H7 (cell line): Measurements from ENCODE around the gene SUCNR1. TPM values are rescaled to one million over a fixed set of nuclear protein-coding genes. Genes with fewer than 3 reads are reported as not detected.
"Not testable (repeated sequence)": the region's sequence is repeated elsewhere in the genome, so short reads cannot be mapped to it uniquely, and the experiment has no call there.

Experiments
- DNase-seq: peaks from one replicate; pipeline ENCODE4 v3.0.0; 2012
- H3K27me3 ChIP-seq: 2 replicates; pipeline ENCODE4 v1.6.0; 2011; ENCODE audit warnings: mild to moderate bottlenecking, low read length; ENCODE audit not compliant: control insufficient read depth, insufficient read depth
- H3K36me3 ChIP-seq: replicated peaks from 2 replicates; pipeline ENCODE4 v1.5.1; 2011; ENCODE audit warnings: low read length; ENCODE audit not compliant: control insufficient read depth, insufficient read depth
- H3K4me3 ChIP-seq: 2 replicates; pipeline ENCODE4 v1.5.1; 2011; ENCODE audit warnings: low read depth, mild to moderate bottlenecking, control low read depth, low read length, moderate library complexity; ENCODE audit not compliant: insufficient read depth
- total RNA-seq: library from RNA; depleted of rRNA; stranded (reverse); fragments of >200 nt; shearing (Covaris generic); gene quantifications from 2 replicates; pipeline ENCODE4 v1.2.3, GENCODE V29; 2014

SUCNR1 gene
- total RNA-seq, 1 experiment from 2014 or later = not detected

DNA sequence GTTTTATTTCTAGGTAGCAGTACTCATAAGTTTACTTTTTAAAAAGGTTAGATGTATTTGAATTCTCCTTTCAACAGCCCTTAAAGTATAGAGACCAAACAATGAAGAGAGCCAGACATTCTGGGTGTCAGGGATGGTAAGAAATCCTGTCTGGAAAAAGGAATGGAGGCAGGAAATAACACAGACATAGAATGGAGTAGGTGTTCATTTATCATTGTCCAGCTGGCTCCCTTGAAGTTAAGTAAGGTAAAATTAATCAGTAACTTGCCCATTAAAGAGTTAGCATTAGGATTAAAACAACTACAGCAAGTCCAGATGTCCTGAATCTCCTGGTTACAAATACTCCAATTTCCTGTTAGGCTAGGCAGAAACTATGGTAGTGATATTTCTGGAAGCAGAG lies 13.5 kb upstream of the SUCNR1 start:
- H3K36me3 ChIP-seq = no peaks in the 10 kb centered on the region
- H3K27me3 ChIP-seq = no peaks in the 10 kb centered on the region
- H3K4me3 ChIP-seq = no peak overlapping the region
- no peak for DNase-seq

DNA sequence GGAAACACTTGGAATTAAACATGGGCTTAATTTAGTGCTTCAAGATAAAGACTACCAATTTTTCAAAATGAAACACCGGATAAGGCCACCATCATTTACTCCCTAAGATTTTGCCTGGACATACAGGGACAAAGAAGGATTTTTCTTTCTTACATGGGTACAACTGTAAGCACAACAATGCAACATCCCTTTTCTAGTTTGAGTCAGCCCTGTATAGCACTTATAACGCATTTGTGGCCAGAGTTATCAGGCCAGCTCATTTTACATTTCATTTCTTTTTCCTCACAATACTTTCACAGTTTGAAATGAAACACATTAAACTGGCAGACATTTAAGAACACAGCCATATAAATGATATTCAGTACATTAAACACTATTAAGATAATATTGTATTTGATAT lies 9.8 kb upstream of the SUCNR1 start:
- Histone ChIP-seq H3K36me3 (no peaks in the 10 kb centered on the region), H3K4me3 (no peak overlapping the region), H3K27me3 (no peaks in the 10 kb centered on the region)
- no peak for DNase-seq

DNA sequence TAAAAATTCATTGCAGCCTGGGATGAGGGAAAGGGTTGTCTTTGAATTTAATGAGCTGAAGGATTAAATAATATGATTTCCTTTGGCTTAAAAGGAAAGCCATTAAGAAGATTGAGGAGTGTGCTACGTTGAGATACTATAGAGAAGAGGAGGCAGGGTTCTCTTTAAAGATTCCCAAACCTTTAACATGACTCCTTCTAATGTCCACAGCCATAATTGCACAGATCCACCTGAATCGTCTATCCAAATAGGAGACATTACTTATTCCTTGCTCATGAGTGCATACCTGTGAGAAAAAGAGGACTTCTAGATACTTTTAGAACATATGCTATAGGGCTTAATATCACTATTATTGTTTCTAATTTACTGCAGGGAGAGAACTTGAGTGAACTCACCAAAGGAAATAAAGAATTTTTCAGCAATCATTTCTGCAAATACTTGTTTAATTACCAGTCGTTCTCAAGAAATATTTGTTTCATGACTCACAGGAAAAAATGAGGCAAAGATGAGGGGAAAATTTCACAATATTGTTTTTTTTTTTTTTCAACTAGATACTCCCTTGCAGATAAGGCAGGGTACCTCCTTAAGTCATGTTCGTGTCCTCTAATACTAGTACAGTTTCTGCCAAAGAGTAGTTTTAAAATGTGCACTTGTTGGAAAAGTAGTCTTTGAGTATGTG lies 8.9 kb upstream of the SUCNR1 start:
- no peaks in the 10 kb centered on the region for H3K27me3 ChIP-seq
- DNase-seq = no peak
- H3K36me3 ChIP-seq = no peaks in the 10 kb centered on the region
- no peak overlapping the region for H3K4me3 ChIP-seq

DNA sequence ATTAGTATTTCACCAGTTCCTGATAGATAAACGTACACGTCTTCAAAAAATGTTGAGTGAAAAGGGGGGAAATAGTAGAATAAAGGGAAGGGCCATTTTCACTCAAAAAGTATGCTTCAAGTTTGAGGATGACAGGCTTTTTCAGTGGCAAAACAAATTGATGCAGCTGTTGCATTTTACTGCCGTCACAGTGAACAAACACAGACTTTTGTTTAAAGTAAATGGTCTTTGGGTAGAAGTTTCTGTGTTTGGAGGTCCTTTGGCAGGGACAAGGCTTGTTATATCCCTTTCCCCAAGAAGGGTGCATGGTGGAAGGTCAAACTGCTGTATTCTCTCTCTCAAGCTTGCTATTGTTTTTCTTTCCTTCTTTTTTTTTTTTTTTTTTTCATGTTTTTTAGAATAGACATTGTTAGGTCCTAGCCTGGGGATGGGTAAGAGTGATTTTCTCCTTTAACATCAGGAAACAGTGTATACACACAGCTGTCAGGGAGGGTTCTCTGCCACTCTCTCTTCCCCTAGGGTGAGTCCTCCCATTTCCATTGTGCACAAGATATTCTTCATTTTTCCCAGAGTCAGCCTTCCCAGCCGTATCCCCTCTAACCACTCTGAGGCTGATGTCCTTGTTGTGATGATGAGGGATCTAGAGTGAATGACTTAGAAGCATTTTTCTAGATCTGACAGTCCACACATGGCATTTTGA lies 6.6 kb upstream of the SUCNR1 start:
- no peaks in the 10 kb centered on the region for H3K27me3 ChIP-seq
- no peaks in the 10 kb centered on the region for H3K36me3 ChIP-seq
- H3K4me3 ChIP-seq = no peak overlapping the region
- no peak for DNase-seq

DNA sequence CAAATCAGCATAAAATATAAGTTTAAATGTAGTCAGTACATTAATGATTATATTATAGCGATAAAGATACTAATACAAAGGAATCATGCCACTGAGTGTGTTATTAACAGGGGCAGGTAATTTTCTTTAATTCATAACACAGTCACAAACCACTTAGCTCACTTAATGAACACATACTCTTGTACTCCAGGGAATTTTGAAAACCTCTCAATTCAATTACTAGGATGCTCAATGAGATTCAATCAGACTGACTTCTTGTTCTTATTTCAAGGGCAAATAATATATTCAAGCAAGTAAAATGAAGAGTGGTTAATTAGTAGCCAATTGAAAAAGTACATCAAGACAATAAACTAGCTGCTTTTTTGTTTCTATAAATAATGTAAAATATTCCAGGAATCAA lies 5.8 kb upstream of the SUCNR1 start:
- H3K27me3 ChIP-seq = no peaks in the 10 kb centered on the region
- H3K36me3 ChIP-seq = no peaks in the 10 kb centered on the region
- H3K4me3 ChIP-seq = no peak overlapping the region
- DNase-seq = no peak

DNA sequence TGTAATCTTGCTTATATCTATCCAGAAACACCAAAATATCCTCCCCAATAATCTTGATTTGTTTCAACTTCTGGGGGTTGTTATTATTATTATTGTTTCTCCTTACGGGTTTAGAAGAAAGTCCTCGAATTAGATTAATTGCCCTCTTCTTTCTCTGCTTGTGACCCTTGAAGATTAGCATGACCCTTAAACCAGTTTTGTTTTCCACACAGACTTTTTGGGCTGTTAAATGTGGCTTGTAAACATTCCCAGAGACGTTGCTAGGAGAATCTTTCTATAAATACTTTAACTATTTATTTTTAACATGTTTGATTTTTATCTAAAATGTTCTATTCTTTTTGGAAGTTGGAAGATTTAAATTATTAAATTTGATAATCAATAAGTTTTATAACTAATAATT lies 4.3 kb upstream of the SUCNR1 start:
- H3K36me3 ChIP-seq = no peaks in the 10 kb centered on the region
- H3K4me3 ChIP-seq = no peak overlapping the region
- no peak for DNase-seq
- H3K27me3 ChIP-seq = no peaks in the 10 kb centered on the region

DNA sequence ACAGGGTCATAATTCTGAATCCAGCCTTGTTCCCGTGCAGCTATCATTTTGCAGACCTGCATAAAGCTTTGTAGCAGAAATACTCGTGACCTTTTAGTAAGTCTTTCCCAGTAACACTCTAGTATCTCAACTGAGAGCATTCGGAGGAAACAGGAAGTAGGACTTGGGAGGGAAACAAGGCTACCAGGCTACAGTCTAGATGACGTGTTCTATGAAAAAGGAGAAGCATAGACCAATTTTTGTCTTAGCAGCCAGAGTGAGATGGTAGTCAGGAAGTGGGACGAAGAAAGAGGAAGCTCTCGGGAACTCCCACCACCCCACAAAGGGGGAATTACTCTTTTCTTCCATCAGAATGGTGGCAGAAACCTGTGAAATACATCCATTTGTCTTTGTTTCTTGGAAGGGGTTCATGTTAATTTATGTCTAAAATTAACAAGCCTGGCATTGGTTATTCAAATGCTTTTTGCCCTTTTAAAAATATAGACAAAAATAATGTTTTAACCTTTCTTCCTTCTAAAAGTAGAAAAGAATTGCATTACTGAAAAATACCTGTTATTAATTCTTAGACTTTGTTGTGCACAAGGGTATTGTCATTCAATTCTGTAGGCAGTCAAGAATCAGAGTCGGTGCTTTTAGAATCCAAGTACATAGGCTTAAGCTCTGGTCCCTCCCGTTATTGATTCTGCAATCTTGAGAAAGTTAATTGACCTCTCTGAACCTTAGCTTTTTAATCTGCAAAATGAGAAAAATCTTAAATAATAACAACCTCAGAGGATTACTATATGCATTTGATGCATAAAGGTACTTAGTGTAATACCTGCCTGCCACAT lies 1.6 kb upstream of the SUCNR1 start:
- DNase-seq = no peak
- H3K36me3 ChIP-seq = no peaks in the 10 kb centered on the region
- no peak overlapping the region for H3K4me3 ChIP-seq

DNA sequence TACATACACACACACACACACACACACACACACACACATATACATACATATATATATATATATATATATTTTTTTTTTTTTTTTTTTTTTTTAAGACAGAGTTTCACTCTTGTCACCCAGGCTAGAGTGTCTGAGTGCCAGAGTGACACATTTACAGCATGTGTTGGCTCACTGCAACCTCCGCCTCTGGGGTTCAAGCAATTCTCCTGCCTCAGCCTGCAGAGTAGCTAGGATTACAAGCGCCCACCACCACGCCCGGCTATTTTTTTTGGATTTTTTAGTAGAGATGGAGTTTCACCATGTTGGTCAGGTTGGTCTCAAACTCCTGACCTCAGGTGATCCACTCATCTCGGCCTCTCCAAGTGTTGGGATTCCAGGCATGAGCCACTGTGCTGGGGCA lies 636 bp downstream of the SUCNR1 start:
- DNase-seq, H3K36me3 ChIP-seq, H3K27me3 ChIP-seq, H3K4me3 ChIP-seq: not testable (repeated sequence)

More for the DNA sequence above, 1.6 kb upstream of the SUCNR1 start:
- no peaks in the 10 kb centered on the region for H3K27me3 ChIP-seq

DNA sequence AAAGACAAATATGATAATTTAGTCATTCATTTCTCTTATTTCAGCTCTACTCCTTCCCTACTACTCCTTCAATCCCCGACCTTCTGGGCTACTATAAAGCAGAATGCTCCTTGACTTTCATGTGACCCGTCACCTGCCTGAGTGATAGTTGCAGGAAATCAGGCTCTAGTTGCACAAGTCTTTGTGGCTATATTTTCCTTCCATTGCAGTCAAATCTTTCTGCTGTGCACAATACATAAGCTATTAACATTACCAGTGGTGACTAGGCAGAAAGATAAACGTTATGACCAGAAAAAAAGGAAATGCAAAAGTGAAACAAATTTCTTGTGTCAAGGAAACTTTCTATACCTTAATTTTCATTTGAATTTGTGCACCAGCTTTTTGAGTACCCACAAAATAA lies 2.3 kb downstream of the SUCNR1 start:
- H3K4me3 ChIP-seq = no peak overlapping the region
- H3K36me3 ChIP-seq = no peaks in the 10 kb centered on the region
- no peaks in the 10 kb centered on the region for H3K27me3 ChIP-seq
- DNase-seq = no peak

DNA sequence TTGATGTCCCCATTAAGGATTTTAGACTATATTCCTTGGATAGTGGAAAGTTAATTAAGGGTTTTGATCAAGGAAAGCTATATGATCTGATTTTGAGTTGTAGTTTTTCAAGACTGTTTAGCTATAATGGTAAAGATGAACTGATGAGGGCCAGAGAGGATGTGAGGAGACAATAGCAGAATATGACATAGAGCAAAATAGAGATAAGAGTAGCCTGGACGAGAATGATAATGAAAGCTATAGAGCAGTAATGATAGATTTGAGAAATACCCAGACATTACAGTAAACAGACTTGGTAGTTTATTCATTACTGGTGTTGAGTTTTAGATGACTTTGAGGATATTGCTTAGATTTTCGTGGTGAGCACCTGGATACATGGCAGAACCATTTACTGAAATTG lies 3.8 kb downstream of the SUCNR1 start:
- Histone ChIP-seq H3K36me3 (no peaks in the 10 kb centered on the region), H3K4me3 (no peak overlapping the region), H3K27me3 (no peaks in the 10 kb centered on the region)

DNA sequence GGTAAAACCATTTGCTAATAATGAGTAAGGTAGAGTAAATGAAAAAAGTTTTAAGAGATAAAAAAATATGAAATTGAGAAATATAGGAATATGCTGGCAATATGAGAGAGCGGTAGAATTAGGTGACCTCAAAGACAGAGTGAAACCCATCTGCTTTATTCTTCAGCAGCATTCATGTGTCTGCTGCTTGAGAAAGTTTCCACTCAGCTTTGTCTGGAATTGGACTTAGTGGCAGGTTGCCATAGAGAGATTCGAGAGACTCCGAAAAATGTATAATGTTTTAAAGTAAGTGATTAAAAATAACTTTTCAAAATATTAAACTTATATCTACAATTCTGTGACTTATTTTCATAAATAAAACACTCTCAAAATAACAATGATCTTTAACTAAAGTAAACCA lies 5.0 kb downstream of the SUCNR1 start:
- Histone ChIP-seq H3K27me3 (no peaks in the 10 kb centered on the region), H3K36me3 (no peaks in the 10 kb centered on the region), H3K4me3 (no peak overlapping the region)
- DNase-seq = no peak

More for the DNA sequence above, 3.8 kb downstream of the SUCNR1 start:
- no peak for DNase-seq

DNA sequence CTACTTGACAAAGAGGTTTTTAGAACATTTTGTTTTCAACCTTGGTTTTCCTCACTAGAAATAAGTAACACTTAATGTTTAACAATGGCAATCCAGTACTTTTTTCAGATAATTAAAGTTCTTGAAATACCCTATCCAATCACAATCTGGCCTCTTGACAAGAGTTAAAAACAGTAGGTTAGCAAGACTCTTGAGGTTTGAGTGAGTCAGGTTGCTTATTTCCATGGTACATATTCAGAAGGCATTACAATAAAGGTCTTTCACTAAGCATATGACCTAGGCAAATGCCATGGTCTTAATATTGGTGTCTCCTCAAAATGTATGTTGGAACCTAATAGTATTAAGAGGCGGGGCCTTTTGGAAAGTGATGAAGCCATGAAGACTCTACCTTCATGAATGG lies 5.6 kb downstream of the SUCNR1 start:
- DNase-seq = no peak
- Histone ChIP-seq H3K27me3 (no peaks in the 10 kb centered on the region), H3K4me3 (no peak overlapping the region), H3K36me3 (no peaks in the 10 kb centered on the region)

DNA sequence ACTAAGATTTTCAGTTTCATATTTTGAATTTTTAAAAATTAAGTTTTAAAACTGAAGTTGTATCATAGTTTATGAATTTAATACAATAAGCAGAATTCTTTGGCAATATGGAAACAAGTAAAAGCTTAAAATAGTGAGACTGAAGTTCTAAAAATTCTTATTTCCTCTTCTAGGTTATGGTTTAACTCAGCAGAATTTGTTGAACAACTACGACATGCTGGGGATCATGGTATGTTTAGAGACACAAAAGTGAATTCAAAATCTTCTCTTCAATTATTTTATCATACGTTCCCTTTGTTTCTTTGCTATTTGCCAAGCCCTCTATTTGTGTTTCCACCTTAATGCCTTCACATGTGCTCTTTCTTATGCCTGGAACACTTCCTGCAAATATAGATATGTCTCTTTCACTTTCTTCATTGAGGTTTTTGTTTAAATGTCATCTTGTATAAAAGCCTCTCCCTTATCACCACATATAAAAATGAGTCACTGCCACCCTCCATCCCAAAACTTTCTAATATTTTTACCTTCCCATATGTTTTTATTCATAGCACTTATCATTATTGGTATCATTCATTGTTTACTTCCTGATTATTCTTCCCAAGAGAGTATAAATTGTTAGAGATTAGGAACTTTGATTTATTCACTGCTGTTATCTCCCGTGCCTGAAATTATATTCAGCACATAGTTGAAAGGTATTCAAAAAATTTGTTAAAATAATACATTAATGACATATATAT lies 6.4 kb downstream of the SUCNR1 start:
- H3K4me3 ChIP-seq = no peak overlapping the region
- H3K36me3 ChIP-seq = no peaks in the 10 kb centered on the region
- H3K27me3 ChIP-seq = no peaks in the 10 kb centered on the region
- DNase-seq = no peak

DNA sequence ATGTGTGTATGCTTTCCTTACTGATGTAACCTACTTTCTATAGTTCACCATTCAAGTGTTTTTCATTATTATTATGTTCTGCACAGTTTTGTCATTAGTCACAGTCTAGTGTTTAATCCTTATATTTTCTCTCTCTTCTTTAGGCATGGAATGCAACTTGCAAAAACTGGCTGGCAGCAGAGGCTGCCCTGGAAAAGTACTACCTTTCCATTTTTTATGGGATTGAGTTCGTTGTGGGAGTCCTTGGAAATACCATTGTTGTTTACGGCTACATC lies 6.9 kb downstream of the SUCNR1 start:
- no peak overlapping the region for H3K4me3 ChIP-seq
- DNase-seq = no peak
- no peaks in the 10 kb centered on the region for H3K36me3 ChIP-seq
- H3K27me3 ChIP-seq = no peaks in the 10 kb centered on the region
